ENCODE measurements around the gene ANKRD39. TPM values are rescaled to one million over a fixed set of nuclear protein-coding genes. Genes with fewer than 3 reads are reported as not detected.

Gene ANKRD39
- total RNA-seq, 1 donor from 2014 or later = 4.7 TPM

DNA sequence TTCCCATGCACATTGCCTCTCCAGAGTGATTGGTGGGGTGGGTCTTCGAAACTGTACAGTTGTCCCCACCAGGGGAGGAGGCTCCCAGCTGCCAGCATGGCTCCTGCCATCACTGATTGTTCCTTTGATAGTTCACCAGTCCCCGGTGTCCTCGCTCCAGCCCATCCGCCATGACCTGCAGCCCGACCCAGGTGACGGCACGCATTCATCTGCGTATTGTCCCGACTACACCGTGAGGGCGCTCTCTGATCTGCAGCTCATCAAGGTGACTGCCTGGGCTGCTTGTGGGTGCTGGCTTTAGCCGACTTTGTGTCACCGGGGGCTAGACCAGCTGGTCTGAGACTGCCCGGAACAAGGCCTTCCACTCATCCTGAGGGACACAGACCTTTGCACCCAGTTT, 29.4 kb downstream of the ANKRD39 start:
- no peak for DNase-seq (ENCODE audit: low read depth)

DNA sequence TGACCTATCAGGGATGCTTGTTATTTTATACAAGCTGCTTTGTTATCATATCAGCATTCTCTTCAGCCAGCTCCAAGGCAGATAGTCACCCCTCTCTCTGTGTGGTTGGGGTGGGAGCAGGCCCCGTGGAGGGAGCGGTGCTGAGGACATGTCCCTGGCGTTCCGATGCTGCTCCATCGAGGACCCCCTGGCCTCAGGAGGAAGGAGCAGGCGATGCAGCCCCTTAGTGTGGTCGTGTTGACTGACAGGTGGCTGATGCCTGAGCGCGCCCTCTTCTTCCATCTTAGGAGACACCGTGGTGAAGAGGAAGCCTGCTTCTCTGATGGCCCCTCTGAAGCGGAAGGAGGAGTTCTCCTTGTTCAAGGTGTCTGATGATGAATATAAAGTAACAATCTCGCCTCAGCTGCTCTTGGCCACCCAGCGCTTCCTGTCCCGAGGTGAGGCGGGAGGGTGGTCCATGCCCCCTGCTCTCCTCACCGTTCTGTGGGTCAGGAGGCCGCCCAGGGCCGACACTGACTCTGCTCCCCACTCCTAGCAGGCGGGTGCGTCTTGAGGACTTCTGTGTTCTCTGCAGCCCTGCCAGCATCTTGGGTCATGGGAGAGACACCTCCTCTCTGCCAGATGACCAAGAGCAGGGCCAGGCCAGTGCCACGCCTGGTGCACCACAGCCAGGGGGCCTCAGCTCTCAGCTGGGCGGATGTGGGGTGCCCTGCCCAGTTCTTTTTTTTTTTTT, 31.1 kb downstream of the ANKRD39 start:
- DNase-seq (ENCODE audit: low read depth) = no peak

DNA sequence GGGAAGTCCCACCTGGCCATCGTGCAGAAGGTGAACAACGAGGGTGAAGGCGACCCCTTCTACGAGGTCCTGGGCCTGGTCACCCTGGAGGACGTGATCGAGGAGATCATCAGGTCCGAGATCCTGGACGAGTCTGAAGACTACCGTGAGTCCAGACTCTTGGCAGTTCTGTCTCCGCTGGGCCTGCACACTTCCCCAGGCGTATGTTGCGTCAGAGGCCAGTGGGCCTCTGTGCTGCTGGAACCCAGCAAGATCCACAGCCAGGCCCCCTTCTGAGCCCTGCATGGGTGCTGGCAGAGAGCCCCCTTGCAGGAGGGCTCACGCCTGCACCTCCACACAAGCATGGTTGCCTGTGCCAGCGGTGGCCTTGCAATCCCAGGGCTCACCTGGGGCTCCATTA, 32.8 kb downstream of the ANKRD39 start:
- DNase-seq (ENCODE audit: low read depth) = no peak

DNA sequence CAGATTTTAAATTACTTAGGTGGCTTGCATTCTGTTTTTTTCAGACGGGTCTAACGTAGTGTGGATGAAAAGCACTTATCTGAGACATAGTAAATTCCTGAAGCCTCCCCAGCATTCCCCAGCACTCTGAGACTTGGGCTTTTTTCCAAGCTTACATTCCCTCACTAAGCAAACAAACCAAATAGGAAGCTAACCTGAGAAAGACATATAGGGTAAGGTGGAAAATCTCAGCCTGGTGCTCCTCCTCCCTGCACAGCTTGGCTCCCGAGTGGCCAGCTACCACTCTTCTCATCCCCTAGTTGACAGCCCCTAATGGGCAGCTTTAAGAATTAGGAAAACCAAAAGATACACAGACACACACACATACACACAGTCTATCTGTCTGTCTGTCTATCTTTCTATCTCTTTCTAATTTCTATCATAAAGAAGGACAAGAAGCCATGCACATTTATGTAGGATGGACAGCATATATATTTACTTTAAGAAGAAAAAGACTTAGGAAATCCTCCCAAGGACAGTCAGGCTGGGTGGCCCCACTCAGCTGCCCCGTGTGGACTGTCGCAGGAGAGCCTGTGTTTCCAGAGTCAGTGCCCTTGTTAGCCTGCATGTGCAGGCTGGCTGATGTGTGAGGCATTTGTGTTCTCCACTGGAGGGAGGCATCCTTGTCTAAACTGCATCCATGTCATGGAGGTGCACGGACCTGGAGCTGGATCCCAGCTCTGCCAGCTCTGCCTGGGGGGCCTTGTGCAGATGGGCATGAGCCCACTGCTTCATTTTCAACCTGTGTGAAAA, 33.5 kb downstream of the ANKRD39 start:
- peak; percentile 35 for DNase-seq (ENCODE audit: low read depth)

- no peak for DNase-seq (ENCODE audit: low read depth)
These were observed 34.6 kb downstream of the ANKRD39 start for GRCh38 chr2:96823198-96823597.

DNA sequence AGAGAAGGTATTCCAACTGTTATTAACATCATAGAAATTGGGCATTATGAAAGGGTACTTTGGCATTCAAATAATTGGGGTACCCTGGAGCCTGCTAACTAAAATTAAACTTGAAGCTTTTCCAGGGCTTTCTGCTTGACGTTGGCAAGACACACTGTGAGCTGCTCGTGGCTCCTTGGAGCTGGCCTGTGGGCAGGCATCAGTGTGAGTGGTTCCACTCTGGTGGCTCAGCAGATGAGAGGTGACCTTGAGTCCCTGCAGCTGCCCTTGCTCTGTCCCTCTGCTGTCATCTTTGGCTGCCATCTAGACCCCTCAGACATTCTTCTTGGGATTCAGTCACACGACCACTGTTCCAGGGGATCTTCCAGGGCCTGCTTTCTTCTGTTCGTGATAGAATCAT, 35.0 kb downstream of the ANKRD39 start:
- no peak for DNase-seq (ENCODE audit: low read depth)

DNA sequence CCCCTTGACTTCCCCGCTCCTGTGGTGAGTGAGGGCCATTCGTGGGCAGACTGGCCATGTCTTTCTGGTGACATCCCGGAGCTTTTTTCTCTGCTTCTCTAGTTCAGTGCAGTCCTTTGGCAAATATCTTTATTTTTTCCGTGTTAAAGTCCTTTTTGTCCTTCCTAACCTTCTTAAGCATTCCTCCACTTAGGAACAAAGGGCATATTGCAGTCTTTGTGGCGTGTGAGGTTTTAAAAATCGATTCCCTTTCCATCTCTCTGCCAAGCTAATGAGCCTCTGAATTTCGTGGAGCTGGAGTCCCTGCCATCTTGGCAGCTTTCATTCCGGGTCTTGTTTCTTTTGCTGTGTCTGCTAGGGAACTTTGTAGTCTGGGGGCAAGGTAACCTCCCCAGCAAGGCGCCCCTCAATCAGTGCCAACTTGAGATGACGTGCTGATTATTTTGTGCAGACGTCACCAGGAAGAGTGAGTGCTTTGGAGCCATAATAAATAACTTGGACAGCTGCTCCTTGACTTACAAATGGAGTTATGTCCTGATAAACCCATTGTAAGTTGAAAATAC, 36.6 kb downstream of the ANKRD39 start:
- no peak for DNase-seq (ENCODE audit: low read depth)

DNA sequence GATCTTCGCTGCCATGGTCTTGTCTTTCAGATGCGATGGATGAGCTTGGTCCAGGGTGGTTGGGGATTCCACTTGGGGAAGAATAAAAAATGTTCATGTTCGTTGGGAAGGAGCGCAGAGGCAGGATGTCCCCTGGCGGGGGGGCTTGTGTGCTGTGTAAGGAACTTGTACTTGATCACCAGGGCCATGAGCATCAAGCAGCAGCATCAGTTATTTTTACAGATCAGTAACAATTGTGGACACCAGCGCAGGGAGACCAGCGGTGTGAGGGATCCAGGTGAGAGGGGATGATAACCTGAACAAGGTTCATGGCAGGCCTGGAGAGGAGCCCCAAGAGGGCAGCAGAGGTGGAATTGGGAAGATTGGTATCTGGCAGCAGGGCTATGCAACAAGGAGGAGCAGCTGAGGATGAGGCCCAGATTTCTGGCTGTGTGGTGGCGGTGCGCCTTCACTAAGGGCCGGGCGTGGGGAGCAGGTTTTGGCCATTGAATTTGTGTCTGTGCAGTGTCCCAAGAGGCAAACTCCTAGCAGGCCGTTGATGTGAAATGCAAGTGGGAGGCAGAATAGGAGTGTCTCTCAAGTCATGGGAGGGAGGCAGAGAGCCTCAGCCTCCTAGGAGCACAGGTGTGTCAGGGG, 37.8 kb downstream of the ANKRD39 start:
- no peak for DNase-seq (ENCODE audit: low read depth)

- no peak for DNase-seq (ENCODE audit: low read depth)
These were observed 38.5 kb downstream of the ANKRD39 start for GRCh38 chr2:96819128-96819875.

DNA sequence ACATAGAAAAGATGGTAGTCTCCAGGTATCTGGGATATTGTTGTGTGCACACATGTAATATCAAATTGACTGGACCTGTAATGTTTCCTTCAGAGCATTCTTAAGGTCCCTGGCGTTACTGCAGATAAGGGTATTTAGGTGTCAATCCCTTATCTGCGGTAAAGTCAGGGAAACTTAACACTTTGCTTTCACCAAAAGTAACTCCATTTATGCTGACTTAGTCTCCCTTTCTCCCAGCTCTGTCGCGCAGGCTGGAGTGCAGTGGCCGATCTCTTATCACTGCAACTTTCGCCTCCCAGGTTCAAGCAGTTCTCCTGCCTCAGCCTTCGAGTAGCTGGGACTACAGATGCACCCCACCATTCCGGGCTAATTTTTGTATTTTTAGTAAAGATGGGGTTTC, 39.9 kb downstream of the ANKRD39 start:
- DNase-seq (ENCODE audit: low read depth) = no peak

DNA sequence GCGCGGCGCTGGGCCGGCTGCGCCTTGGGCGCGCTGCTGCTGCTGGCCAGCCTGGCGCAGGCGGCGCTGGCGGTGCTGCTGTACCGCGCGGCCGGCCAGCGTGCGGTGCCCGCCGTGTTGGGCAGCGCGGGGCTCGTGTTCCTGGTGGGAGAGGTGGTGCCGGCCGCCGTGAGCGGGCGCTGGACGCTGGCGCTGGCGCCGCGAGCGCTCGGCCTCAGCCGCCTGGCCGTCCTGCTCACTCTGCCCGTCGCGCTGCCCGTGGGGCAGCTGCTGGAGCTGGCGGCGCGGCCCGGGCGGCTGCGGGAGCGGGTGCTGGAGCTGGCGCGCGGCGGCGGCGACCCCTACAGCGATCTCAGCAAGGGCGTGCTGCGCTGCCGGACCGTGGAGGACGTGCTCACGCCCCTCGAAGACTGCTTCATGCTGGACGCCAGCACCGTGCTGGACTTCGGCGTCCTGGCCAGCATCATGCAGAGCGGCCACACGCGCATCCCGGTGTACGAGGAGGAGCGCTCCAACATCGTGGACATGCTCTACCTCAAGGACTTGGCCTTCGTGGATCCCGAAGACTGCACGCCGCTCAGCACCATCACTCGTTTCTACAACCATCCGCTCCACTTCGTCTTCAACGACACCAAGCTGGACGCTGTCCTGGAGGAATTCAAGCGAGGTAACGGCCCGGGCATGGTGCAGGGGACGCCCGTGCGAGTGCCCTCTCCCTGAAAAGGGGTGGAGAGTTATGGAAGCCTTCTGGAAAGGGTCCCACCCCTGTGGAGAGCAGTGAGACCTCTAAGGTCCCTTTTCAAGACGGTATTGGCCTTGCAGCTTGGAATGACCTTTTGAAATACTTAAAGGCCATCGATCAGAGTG, 40.7 kb downstream of the ANKRD39 start:
- no peak for DNase-seq (ENCODE audit: low read depth)

- peak; percentile 66 for DNase-seq (ENCODE audit: low read depth)
These were observed 41.5 kb downstream of the ANKRD39 start, which contains the start of gene CNNM3 for GRCh38 chr2:96816127-96816835. CNNM3 (plus strand) TSS chr2:96816268; CDS start chr2:96816278, 10 bp downstream.

- DNase-seq (ENCODE audit: low read depth) = peak; percentile 45
These were observed 42.3 kb downstream of the ANKRD39 start for GRCh38 chr2:96815326-96816126.

DNA sequence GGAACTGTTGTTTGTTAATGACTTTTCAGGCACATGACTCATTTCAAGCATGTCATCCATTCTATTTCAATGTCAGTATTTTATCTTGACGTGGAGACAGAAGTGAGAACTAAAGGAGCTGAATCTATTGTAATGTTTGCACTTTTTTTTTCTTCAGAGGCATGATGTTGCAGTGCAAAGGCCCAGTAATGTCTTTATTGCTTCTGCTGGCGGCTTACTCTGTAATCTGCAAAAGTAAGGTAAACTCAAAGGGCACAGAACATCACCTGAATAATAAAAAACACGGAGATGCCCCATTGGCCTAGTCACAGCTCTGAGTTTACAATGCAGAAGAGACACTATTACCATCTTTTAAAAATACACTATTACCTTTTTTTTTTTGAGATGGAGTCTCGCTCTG, 44.2 kb downstream of the ANKRD39 start:
- no peak for DNase-seq (ENCODE audit: low read depth)

DNA sequence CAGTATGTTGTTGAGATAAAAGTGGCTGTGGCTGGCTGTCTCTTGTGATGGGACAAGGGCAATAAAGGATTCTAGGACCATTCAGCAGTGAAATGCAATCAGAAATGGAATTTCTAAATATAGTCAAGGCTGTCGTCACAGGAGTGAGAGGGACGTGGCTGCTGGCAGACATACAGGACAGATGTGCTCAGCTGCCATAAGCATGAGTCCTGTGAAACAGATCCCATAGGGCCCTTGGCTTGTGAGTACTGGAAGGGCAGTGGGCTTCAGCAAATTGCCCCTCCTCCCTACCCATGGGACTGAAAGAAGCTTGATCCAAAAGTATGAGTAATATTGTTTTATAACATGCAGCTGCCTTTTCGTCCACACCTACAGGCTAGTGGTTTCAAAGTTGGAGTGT, 45.9 kb downstream of the ANKRD39 start:
- DNase-seq (ENCODE audit: low read depth) = no peak

DNA sequence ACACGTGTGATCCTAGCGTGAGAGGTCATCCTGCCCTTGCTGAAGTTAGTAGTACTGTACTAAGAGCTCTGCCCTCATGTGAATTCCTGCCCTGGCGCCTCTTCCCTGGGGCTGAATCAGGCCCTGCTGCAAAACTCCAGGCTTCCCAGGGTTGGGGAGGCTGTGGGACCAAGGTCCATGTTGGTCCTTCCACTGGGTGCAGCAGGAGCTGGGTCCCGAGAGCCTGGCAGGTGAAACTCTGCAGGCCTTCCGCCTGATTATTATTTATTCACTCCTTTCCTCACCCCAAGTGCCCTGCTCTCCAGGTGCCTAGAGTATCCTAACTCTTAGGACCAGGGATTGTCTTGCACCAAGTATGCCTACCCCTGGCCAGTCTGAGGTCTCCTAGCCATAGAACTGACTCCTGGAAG, 47.0 kb downstream of the ANKRD39 start:
- DNase-seq (ENCODE audit: low read depth) = no peak

DNA sequence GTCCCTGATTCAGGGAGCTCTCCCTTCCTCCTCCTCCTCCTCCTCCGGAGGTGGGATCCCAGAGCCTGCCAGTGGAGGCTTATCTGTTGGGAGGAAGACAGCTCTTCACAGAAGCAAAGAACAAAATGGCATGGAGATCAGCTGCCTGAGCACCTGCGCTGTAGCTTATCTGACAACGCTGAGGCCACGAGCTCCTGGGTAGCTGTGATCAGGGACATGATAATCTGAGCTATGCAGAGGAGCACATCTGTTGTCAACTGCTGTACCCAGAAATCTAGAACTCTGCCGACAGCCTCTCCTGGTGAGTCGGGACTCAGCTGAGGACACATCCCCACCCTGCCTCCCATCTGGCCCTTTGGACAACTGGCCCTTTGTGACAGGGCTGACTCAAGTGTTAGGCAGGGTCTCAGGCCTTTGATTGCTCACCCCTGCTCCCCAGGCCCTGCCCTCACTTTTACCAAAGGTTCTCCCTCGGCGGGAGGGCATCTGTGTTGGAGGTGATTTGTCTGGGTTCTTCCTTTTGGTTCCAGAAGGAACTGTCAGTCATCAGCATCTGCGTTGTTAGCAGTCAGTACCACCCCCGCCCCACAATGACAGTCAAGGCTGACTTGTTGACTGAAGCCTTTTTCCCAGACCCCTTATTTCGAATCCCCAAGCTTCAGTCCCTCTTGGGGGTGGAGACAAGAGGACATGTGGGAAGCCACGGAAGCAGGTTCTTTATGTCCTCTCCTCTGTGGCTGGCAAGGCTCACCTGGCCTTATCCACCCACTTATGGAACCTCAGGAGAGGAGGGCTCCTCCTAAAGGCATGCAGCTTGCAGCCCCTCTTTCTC, 47.6 kb downstream of the ANKRD39 start:
- DNase-seq (ENCODE audit: low read depth) = no peak

DNA sequence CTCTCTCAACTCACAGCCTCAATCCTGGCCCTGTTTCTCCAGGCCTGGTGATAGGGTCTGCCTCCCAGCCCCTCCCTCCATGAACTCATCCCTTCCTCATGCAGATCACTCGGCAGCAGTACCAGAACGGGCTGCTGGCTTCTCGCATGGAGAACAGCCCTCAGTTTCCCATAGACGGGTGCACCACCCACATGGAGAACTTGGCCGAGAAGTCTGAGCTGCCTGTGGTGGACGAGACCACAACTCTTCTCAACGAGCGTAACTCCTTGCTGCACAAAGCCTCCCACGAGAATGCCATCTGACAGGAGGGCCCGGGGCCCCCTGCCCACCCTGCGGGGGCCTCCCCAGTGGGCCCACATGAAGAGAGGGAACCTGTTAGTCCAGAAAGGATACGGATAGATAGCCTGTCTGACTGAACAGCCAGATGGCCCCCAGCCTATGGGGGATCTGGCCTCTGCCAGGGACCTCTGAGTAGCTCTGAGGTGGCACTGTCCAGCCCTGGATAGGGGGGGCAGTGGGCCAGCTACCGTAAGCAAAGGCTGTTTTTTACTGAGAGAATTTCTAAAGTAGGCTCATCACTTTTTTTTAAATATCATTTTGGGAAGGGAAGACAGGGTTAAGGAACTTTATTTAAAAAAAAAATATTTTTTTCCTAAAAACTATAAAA, 48.5 kb downstream of the ANKRD39 start:
- no peak for DNase-seq (ENCODE audit: low read depth)
